ENCODE data around the gene STOX2.

STOX2 gene

DNA sequence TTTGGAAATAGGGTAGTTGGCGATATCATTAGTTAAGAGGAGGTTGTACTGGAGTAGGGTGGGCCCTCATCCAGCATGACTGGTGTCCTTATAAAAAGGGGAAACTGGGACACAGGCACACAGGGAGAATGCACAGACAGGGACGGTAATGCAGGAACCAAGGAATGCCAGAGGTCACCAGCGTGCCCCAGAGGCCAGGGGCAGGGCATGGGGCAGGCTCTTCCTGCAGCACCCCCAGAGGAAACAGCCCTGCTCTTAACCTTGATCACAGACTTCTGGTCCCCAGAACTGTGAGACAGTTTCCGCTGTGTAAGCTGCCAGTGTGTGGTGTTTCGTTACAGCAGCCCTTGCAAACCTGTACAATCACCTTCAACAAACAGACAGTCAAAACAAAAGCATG, 15.9 kb upstream of the STOX2 start:
- no peak for DNase-seq

DNA sequence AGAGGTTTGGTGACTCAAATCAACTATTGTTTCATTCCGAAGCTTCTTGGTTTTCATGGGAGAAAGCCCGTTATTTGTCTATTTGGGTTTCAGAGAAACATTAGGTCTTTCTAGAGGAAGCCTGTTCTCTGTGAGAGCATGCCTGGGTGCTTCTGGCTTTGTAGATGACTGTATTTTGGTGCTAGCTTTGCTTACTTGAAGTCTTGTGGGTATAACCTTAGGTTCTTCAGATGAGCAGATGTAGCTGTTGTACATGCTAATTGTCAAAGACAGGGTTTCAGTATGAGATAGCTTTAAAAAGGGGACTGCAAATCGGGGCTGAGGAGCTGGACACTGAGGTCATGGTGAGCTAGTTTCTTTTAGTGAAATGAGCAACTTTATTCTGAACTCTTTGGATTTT, 7.9 kb upstream of the STOX2 start:
- DNase-seq = no peak

DNA sequence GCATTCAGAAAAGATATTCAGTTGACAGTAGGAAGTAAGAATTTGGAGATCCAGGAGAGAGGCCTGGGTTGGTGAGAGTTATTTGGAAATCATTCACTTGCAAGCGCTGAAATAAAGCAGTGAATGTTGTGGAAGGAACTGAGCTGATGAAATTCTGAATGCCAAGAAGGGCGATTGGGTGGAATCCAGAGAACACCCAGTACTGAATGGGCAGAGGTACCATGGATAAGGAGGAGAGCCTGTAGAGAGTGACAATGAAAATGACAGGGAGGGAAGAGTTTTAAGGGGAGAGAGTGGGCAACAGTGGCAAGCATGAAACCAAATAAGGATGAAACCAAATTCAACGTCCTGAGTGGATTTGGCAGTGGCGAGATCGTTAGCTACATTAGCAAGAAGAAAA, 6.7 kb upstream of the STOX2 start:
- DNase-seq = no peak

DNA sequence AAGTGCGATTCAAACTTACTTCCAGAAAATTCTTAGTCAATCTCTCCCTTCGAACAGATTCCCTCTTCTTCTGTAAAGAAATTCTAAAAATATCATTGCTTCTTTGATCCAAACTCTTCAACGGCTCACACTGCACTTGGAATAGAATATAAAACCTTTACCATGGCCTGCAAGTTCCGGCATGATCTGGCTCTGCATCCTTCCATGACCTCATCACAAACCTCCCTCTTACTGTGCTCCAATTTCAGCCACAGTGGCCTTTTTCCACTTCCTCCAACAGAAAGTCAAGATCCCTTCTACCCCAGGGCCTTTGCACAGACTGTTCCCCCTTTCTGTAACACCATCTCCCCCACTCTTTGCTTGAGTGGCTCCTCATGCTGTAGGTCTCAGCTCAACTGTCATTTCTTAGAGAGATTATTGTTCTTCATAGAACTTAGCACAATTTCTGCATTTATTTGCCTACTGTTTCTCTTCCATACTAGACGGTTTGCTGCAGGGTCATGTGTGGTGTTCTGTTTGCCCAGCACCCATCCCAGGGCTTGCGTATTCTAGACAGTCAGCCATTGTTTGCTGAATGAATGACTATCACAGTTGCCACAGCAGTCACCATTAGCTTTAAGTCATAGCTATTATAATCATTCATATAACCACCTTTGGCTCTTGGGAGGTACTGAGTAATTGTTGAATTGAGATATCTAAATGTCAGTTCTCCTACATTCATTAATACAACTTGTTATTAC, 1.9 kb upstream of the STOX2 start:
- DNase-seq = no peak

DNA sequence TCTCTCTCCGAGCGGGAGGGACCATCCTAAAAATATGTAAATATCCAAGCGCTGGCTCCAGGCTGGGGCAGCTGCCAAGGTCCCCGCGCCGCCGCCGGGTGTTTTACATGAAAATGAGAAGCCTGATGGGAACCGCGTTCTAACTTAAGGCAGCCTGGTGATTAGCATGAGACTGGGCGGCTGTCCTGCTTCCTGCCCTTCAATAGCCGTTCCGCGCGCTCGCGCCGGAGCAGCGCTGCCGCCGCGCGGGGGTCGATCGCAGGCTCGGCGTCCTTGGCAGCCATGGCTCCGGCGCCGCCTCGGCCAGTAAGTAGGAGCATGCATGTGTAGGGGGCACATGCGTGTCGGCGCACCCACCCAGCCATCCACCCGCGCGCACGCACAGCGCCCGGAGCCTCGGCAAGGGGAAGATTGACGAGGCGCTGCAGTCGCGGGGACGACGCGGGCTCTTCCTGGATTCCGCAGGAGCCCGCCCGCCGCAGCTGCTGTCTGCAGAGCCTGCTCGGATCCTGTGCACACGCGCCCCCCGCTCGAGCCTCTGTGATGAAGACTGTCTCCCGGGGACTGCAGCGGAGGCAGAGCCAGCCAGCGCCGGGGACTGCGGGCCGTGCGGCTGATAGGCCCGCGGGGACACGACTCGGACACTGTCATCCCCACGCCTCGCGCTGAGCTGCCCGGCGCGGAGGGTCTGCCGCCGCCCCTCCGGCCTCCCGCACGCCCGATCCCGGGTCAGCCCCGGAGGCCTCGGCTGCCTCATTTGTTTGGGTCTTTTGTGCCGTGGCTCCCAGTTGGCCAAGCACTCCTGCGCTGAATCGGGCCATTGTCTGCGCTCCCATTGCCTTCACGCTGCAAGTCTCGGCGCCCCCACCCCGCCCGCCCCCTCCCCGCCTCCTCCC, 734 bp downstream of the STOX2 start:
- DNase-seq = no peak

DNA sequence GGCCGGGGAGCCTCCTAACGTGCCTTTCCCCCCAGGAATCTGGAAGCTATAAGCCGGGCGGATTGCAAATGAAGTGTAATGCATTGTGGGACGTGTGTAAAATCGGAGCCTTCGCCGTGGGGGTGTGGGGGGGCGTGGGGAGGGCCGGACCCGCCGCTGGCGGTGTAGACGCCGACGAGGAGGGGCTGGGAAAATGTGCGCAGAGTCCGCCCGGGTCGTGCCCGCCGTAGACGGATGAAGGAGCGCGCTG, 1.3 kb downstream of the STOX2 start:
- no peak for DNase-seq

DNA sequence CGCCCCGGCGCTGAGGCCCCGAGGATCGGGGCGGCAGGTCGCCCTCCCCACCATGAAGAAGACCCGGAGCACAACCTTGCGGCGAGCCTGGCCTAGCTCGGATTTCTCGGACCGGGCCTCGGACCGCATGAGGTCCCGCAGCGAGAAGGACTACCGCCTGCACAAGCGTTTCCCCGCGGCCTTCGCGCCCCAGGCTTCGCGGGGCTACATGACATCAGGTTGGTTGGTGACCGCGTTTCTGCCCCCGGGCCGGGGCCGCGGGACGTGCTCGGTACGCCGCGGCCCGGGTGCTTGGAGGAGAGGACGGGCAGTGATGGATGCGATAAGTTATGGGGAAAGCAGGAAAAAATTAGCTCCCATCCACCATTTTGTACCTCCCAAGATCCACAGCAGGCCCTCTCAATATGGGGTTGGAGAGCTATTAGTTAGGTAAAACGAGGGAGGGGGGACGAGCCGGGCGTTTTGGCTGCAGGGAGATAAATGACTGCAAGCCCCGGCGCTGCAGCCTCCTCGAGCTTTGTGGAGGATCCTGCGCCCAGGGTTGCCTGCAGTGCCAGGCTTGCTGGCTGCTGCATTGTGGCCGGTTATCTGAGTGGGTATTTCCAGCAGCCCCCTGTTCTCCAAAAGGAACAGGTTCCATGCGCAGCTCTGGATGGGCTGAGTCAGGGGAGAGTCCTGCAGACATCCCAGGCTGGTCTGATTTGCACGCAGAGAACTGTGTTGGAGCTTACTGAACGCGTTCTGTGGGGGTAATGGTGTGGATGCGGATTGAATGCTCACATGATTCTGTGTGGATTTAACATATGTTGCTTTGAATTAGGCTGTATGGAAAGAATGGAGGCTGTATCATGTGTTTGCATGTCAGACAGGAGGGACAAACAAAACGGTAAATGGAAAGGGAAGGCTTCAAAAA, 1.9 kb downstream of the STOX2 start:
- DNase-seq = no peak

DNA sequence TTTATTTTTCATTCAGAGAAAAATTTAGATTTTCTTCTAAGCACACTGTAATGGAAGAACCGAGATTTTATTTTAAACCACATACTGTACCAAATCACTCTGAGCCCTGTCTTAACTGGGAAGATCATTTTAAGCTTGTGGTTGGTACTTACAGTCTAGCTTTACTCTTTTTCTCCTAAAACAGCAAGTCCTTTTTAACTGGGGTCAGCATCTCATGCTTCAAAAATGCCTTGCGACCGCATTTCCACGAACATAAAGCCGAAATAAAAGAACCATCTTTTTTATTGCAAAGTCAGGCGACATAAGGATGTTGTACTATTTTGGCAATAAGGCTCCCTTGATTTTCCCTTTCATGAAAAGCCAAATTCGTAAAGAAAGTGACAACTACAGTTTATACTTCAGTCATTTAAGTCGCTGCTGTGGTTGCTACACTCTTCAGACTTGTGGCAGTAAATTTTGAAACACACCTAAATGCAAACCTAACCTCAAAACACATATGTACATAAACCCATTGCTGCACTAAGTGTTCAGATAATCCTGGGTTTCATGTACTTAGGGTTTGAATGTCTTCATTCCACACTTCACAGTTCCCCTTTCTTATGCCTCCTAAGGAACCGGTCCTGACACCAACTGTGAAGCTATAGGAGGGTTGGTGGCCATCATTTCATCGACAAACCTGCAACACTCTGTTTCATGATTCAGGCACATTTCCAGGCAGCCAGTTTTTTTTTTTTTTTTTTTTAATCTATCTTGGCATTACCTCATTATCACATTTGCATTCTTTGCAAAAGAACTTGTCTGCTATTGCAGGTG, 3.0 kb downstream of the STOX2 start:
- DNase-seq = no peak

DNA sequence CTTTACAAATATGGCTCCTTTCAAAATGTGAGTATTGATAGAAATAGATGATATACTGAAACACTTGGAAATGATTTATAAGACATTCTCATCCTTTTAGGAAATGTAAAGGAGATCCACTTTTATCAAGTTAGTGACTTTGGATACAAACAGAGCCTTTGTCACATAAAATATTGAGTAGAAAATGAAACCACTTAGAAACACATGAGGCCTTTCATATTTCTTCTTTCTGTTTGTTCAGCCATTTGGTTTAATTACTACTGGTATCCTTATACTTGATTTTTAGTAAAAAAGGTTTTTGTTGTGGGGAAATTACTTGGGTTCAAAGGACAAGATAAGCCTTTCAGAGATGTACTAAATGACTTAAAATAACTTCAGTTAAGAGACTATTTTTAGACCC, 4.1 kb downstream of the STOX2 start:
- no peak for DNase-seq

DNA sequence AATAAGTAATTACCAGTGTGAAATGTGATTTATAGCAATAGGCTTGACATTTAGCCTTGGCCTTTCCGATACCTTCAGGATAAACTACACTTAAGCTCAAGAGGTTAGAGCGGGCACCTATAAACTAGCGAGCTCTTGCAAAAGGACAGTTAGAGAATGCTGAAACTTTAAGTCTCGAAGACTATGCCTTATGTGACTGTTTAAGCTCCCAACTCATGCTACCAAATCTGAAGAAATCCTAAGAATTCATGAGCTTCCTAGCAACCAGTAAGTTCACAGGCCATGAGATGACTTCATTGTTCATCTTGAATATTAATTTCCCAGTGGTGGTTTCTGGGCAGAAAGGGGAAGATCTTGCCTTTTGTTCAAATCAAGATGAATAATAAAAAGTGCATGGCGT, 4.7 kb downstream of the STOX2 start:
- no peak for DNase-seq

DNA sequence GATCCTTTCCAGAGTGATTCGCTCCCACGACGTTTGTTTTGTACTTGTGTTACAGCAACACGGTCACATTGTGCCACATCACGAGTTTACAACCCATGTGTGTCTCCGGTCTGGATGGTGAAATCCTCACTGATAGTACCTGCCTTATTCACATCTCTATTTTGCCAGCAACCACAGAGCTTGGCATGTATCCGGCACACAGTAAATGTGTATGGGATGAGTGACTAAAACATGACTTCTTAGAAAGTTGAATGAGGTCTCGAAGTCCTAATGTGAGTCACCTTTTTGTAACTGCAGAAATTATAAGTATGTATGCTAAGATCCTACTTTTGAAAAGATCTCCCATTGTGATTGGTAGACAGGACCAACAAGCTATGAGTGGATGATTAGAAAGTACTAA, 7.5 kb downstream of the STOX2 start:
- no peak for DNase-seq

DNA sequence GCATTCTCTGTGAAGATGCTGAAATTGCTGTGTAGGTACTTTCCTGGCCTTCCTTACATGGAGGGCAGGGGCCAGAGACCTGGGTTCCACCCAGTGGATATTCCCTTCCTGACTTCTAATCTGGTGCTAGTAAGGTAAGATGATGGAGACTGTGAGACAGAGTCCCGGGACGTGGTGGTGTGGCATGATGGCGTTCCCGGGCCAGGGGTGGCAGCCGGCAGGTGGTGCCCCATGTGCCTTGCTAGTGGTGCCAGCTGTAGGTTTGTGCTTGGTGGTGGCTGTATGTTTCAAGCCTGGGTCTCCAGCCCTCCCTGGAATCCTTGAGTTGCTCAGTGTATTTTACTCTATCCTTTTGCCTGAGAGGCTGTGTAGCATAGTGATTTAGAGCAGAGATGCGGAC, 10.9 kb downstream of the STOX2 start:
- no peak for DNase-seq

DNA sequence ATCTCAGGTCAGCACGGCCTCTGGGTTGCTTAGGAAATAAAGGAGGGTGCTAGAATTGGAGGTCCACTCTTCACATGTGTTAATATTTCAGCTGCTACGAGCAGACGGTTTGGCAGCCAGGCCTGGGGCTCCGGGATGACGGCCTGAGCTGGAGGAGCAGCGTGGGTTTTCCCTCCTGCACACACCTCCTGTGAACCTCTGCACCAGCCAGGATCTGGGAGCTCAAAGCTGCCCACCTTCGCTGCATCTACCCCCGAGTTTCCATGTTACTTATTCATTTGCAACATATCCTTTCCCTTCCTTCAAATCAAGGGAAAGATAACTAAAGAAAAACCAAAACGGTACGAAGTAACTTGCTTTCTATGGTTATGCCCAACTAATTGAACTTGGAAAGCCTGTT, 13.6 kb downstream of the STOX2 start:
- DNase-seq = no peak

DNA sequence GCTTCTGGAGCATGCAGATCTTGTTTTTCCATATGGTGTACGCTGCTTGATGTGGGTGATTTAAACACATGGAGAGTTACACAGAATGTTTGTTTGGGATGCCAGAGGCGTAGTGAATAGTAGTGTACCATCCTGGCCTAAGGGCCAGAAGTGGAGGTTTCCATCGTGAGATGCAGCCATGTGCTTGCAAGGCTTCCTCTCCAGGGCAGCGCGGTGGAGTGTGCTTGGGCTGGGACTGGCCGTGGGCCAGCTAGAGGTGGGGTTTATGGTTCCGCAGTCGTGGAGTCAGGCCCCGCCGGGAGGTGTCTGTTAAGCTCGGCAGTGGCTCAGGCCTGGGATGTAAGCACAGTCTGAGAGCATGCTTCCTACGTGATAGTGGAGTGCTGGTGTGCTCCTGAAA, 14.0 kb downstream of the STOX2 start:
- no peak for DNase-seq

DNA sequence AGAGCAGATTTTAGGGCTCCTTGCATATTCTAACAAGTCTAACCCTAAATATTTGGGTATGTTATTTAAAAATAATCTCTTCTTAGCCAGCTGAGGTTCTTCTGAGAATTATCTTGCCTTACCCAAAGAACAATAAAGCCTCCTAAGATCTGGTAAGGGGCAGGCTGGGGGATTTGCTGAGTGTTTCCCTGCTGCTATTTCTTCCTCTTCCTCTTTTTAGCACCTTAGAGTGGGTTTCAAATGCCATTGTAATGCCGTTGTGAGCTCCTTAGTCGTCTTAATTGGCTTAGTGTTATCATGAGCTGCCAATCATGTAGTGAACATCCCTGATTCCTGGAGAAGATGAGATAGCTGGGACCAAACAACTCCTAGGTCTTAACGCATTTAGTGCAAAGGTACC, 15.4 kb downstream of the STOX2 start:
- DNase-seq = no peak

DNA sequence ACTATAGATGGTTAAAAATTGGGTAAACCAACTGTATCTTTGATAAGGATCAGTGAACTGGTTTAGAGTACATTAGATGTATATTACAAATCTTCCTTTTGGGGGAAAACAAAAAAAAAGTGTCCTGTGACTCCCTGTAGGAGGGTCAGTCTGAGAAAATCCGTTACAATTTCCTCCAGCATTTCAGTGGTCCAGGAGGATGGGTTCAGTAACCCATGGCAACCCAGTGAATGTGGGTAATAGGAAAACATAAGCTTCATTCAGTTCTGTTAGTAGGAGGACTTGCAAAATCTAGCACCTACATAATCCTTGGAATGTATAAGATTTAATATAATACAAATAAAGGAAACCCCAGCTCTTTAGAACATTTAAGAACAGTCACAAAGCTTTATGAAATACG, 16.2 kb downstream of the STOX2 start:
- no peak for DNase-seq

DNA sequence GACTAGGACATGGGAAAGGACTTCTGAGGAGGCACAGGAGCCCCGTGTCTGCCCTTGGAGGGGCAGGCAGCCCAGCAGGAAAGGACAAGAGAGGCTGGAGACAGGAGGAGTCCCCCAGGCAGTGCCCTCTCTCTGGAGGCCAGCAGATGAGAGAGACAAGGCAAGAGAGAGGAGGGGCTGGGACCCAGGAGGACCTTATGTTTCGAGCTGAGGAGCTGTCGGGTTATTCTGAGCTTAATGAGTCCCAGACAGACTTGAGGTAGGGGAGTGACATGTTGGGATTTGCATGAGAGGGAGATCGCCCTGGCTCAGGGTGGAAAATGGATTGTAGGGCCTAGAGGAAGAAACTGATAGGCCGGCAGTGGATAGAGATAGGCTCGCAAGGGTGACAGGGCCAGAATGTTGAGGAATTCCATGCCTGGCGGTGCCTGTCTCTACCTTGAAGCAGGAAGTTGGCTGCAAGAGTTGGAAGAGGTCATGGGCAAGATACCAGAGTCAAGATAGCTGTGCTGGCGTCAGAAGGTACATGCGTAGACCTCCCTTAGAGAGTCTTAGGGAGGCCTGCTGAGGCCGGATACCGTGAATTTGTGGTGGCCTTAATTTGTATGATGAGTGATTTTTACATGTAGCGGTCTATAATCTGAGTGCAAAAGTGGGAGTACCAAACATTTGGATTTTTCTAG, 19.4 kb downstream of the STOX2 start:
- no peak for DNase-seq

DNA sequence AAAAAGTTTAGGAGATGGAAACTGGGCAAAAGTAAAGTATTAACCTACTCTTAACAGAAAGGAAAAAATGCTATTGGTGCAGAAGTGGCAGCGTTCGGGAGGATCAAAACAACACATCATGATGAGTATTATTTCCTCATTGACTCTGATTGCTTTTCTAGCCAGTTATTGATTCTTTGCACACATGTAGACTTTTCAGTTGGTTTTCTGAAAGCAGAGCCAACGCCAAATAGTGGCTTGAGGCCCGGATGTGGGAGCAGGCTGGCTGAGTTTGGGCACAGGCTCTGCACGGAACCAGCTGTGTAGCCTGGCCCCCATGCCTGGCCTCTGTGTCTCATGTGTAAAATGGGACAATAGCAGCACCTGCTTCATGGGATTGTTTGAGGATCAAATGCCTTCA, 21.8 kb downstream of the STOX2 start:
- no peak for DNase-seq

DNA sequence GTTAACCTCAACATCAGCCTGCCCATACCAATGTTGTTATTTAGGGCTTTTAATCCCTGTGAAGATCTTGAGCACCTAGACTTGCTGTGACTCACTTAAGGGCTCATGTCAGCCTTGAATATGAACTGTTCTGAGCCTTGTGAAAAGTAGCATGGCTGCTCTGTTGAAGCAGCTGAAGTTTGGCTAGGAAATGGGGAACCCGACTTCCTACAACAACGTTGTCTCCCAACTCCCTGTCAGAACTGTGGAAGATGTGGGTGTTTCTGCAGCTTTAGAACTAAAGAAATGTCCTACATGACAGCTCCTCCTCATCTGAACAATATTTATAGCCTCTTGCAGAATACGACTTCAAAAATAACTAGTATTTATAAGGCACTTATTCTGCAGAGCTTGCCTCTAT, 27.5 kb downstream of the STOX2 start:
- DNase-seq = no peak

DNA sequence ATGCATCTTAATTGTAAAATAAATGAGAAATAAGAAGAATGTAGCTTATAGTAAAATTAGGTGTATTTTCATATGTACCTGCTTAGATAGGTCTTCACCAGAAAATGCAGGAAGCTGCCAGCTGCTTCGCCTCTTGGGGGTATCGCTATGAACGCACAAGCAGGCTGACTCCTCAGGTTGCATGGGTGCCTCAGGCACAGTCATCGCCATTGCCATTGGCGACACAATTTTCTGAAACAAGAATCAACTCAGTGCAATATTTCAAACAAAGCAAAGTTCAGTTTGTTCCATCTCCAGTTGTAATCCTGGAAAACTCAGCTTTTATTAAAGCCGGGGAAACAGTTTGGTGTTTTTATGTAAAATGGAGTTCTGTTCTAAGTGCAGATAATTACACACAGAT, 29.7 kb downstream of the STOX2 start:
- DNase-seq = no peak

DNA sequence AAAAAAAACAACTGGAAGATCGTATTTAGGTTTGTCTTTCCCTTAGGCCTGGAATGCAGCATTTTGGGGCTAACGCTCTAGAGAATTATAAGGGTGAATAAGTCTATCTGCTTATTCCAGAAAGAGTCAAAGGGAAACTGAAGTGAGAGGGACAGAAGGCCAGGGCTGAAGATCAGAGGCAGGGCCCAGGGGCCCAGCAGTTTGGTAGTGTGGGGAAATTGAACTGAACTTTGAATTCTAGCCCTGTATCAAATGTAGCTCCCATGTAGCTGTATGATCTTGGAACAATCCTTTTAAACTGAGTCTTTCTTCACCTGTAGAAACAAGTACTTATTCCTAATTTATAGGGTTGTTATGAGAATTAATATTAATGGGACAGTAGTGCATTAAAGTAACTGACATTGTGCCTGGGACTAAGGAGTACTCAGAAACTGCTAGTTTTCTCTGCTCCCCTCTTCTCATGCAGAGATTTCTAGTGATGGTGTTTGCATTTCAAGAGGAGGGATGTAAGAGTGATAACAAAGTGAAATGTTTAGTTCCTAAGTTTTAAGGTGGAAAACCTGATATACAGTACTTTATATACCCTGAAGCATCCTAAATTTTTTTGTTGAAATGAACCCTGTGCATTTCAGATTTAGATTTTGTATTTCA, 30.4 kb downstream of the STOX2 start:
- DNase-seq = no peak

DNA sequence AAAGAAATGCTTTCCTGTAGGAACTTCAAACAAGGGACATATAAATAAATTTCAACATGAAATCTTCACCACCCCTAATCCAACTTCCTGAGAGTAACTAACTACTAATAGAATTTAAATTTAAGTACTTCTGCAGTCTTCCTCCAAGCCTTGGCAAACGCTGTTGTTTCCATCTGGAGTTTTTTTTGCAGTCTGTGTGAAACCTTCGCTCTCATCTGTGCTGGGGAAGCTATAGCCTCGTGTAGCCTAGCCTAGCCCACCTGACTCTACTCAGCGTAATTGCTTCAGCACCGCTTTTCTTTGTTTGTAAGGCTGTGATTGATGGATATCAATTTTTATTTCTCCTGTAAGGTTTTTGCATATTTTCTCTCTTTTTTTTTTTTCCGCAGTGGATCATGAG, 30.9 kb downstream of the STOX2 start:
- DNase-seq = no peak

Measured in AML-193 (cell line).